Liver (tissue), 3 donors: ENCODE measurements around the gene ZCCHC14.

Experiments used
- ATF3 ChIP-seq: IDR thresholded peaks from 2 replicates; pipeline ENCODE4 v1.6.1; 2016; ENCODE audit warnings: antibody characterized with exemption
- CTCF ChIP-seq: fragments of 150-350 bp; IDR thresholded peaks from 2 replicates; pipeline ENCODE4 v1.5.1; 2017; ENCODE audit warnings: improper control_type of control experiment, low read depth, low read length; ENCODE audit not compliant: missing input control
- EGR1 ChIP-seq, 2 donors: IDR thresholded peaks; 2 replicates each; pipeline ENCODE4 v1.6.1; 2016 to 2018; ENCODE audit warnings: antibody characterized with exemption in 2 of 2, low read depth in 2 of 2
- FOXA1 ChIP-seq: IDR thresholded peaks from 2 replicates; pipeline ENCODE4 v1.6.1; 2016; ENCODE audit warnings: antibody characterized with exemption
- HNF4G ChIP-seq: IDR thresholded peaks from 2 replicates; pipeline ENCODE4 v1.6.1; 2016; ENCODE audit warnings: antibody characterized with exemption
- JUND ChIP-seq, 2 donors: IDR thresholded peaks; 2 replicates each; pipeline ENCODE4 v1.6.1; 2016; ENCODE audit warnings: antibody characterized with exemption in 2 of 2
- MAX ChIP-seq: IDR thresholded peaks from 2 replicates; pipeline ENCODE4 v1.6.1; 2016; ENCODE audit warnings: antibody characterized with exemption
- NR2F2 ChIP-seq: IDR thresholded peaks from 2 replicates; pipeline ENCODE4 v1.6.1; 2016; ENCODE audit warnings: antibody characterized with exemption
- RAD21 ChIP-seq, 2 donors: IDR thresholded peaks; 2 replicates each; pipeline ENCODE4 v1.6.1; 2016; ENCODE audit warnings: antibody characterized with exemption in 2 of 2, mild to moderate bottlenecking in 2 of 2
- REST ChIP-seq: IDR thresholded peaks from 2 replicates; pipeline ENCODE4 v1.6.1; 2016; ENCODE audit warnings: antibody characterized with exemption, mild to moderate bottlenecking
- RXRA ChIP-seq, 2 donors: IDR thresholded peaks; 2 replicates each; pipeline ENCODE4 v1.6.1; 2017 to 2018; ENCODE audit warnings: antibody characterized with exemption in 2 of 2, mild to moderate bottlenecking in 1 of 2
- SP1 ChIP-seq: IDR thresholded peaks from 2 replicates; pipeline ENCODE4 v1.6.1; 2018; ENCODE audit warnings: antibody characterized with exemption, mild to moderate bottlenecking
- TAF1 ChIP-seq: conservative IDR thresholded peaks from 2 replicates; pipeline ENCODE4 v1.6.1; 2016; ENCODE audit warnings: antibody characterized with exemption, mild to moderate bottlenecking
- ZBTB33 ChIP-seq: IDR thresholded peaks from 2 replicates; pipeline ENCODE4 v1.6.1; 2016; ENCODE audit warnings: antibody characterized with exemption
- donor health status: healthy.
- donor health status: healthy.

- TF ChIP-seq CTCF (no peak), RXRA (IDR thresholded peaks at IDR 0.05) (no peak), TAF1 (no peak), RAD21 (IDR thresholded peaks at IDR 0.05) (no peak), JUND (IDR thresholded peaks at IDR 0.05) (no peak), MAX (no peak), REST (no peak), HNF4G (no peak), ATF3 (no peak), NR2F2 (no peak), EGR1 (IDR thresholded peaks at IDR 0.05; ENCODE audit: low read depth in 2 of 2) (no peak), SP1 (no peak), ZBTB33 (no peak), FOXA1 (no peak)
These were observed 99.2 kb downstream of the ZCCHC14 start for GRCh38 chr16:87393680-87394055.
